BJ (cell line): ENCODE measurements around the gene MARCHF9. TPM values are rescaled to one million over a fixed set of nuclear protein-coding genes. Genes with fewer than 3 reads are reported as not detected.

ENCODE experiments used
- CTCF ChIA-PET: fragments of 350-600 bp; formaldehyde crosslinking; extraction: SDS; loops from one replicate; lab custom pipeline; 2021; ENCODE audit warnings: antibody characterized with exemption, inconsistent platforms; lab: Yijun Ruan, JAX
- POLR2A ChIA-PET: fragments of 300-600 bp; sonication (Branson Sonifier 250); formaldehyde crosslinking; extraction: SDS; loops from one replicate; lab custom pipeline; 2021; ENCODE audit warnings: antibody characterized with exemption; lab: Charles Lee
- DNase-seq: peaks from one replicate; pipeline ENCODE4 v3.0.0-alpha.2; 2011; ENCODE audit warnings: low read depth
- H3K27me3 ChIP-seq: 2 replicates; pipeline ENCODE4 v1.6.0; 2011; ENCODE audit warnings: low read length; ENCODE audit not compliant: control insufficient read depth, insufficient read depth
- H3K36me3 ChIP-seq: 2 replicates; pipeline ENCODE4 v1.5.1; 2011; ENCODE audit warnings: low read length; ENCODE audit not compliant: control insufficient read depth, insufficient read depth
- H3K4me3 ChIP-seq: 2 replicates; pipeline ENCODE4 v1.5.1; 2011; ENCODE audit warnings: low read depth, mild to moderate bottlenecking, control low read depth, low read length
- polyA plus RNA-seq: library from polyadenylated mRNA; depleted of rRNA; stranded (reverse); fragments of >200 nt; gene quantifications from 2 replicates; pipeline ENCODE4 v1.2.3, GENCODE V29; 2011
- TF ChIP-seq, protein P1 (sequence below): IDR thresholded peaks from 2 replicates; pipeline ENCODE4 v1.5.1; 2011; ENCODE audit warnings: low read depth, mild to moderate bottlenecking, control low read depth, inconsistent platforms, low read length, moderate library complexity; ENCODE audit not compliant: insufficient read depth

Gene MARCHF9
- polyA plus RNA-seq, 1 experiment = 6.2 TPM

DNA sequence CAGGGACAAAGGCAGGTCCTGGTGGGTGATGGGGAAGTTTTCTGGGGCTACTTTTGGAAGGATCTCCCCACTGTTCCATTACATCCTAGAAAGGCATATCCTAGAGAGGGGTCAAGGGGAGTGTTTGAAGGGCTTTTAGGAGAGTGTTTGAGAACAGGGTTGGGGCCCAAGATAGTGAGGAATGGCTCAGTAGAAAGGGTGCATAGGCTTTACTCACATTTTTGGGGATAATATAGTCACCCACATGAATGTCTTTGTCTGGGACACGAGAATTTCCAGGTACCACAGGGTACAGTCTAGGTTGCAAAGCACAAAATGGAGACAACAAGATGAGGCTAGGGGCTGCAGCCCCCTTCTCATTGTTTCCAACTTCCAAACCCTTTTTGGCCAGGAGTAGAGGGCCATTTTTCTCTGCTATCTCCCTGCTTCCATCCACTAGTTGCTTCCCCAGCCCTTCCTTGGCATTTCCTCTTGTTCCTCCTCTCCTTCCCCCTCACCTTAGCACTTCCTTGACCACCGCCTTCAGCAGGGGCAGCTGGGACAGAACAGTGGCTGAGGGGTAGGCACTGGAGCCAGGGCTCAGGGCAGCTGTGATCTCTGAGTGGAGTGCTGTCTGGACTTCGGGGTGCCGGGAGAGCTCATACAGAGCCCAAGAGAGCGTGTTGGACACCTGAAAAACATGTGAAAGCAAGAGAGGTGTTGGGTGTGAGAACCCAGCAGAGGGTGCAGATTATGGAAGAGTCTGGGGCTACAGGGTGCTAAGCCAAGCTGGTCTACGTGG, 9.2 kb downstream of the MARCHF9 start:
- CTCF ChIA-PET = interaction anchor here (0.7 to 0.9 kb wide), 2 partner anchors 19 to 27 kb away, joined by 3 read pairs; partner anchors contain the start of gene TSFM
- Histone ChIP-seq H3K27me3 (peaks cover 8% of the 10 kb centered on the region; the same call in 1 of the 2 replicates), H3K36me3 (no peaks in the 10 kb centered on the region; the same call in 1 of the 2 replicates), H3K4me3 (no peak overlapping the region)
- POLR2A ChIA-PET = no interaction called here
- DNase-seq = no peak
- TF ChIP-seq, protein P1, sequence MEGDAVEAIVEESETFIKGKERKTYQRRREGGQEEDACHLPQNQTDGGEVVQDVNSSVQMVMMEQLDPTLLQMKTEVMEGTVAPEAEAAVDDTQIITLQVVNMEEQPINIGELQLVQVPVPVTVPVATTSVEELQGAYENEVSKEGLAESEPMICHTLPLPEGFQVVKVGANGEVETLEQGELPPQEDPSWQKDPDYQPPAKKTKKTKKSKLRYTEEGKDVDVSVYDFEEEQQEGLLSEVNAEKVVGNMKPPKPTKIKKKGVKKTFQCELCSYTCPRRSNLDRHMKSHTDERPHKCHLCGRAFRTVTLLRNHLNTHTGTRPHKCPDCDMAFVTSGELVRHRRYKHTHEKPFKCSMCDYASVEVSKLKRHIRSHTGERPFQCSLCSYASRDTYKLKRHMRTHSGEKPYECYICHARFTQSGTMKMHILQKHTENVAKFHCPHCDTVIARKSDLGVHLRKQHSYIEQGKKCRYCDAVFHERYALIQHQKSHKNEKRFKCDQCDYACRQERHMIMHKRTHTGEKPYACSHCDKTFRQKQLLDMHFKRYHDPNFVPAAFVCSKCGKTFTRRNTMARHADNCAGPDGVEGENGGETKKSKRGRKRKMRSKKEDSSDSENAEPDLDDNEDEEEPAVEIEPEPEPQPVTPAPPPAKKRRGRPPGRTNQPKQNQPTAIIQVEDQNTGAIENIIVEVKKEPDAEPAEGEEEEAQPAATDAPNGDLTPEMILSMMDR = no peak

DNA sequence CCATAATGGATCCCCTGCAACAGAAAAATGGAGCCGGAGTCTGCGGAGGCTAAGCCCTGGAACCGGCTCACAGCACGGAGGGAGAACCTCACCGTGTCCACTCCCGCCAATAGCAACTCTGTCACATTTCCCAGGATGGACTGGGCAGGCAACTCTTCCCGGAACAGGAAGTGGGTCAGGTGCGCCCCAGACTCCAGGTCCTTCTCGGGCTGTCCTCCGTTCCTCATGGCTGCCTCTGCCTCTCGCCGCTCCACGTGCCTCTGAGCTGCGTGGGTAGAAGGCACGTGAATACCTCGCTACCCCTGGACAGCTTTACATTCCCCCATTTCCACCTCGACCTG, 9.7 kb downstream of the MARCHF9 start:
- TF ChIP-seq, protein P1 = no peak
- POLR2A ChIA-PET = no interaction called here
- DNase-seq = no peak
- peaks cover 8% of the 10 kb centered on the region; the same call in 1 of the 2 replicates for H3K27me3 ChIP-seq
- H3K4me3 ChIP-seq = peak overlapping the region; percentile 33
- CTCF ChIA-PET = interaction anchor here (0.7 to 0.9 kb wide), 2 partner anchors 18 to 27 kb away, joined by 3 read pairs; partner anchors contain the start of gene TSFM
- H3K36me3 ChIP-seq = peaks cover 2% of the 10 kb centered on the region; the same call in 1 of the 2 replicates

DNA sequence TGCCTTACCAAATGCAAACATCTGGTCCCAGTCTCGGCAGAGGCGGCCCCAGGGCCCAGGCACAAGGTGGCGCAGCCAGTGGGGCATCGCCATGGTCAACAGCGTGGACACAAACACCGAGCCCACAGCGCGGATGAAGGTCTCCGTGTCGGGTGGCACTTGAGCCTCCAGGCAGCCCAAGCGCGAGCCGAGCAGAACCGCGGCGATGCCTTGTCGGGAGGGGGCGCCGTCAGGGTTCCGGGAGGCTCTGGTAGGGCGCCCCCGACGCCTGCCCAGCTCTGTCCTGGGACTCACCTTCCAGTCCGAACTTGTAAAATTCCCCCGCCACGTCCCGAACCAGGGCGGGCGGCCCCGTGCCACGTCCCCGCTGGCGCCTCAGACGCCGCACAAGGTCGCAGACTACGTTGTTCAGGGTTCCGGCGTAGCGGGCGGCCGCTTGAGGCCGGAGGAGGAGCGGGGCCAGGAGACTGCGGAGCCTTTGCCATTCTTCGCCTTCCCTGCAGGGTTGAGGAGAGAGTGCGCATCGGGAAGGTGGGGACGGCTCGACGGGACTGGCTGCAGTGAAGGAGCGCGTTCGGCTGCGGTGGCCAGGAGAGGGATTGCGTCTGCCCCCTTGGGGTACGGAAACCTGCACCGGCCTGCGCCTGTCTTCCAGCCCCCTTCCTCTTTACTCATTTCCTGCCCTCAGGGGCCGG, 10.2 kb downstream of the MARCHF9 start:
- Histone ChIP-seq H3K27me3 (peaks cover 8% of the 10 kb centered on the region; the same call in 1 of the 2 replicates), H3K36me3 (peaks cover 2% of the 10 kb centered on the region; the same call in 1 of the 2 replicates), H3K4me3 (peak overlapping the region; percentile 33)
- TF ChIP-seq, protein P1 = peak; percentile 50
- no peak for DNase-seq
- ChIA-PET POLR2A (no interaction called here), CTCF (interaction anchor here (0.7 to 0.9 kb wide), 2 partner anchors 18 to 28 kb away, joined by 3 read pairs; partner anchors contain the start of gene TSFM)

DNA sequence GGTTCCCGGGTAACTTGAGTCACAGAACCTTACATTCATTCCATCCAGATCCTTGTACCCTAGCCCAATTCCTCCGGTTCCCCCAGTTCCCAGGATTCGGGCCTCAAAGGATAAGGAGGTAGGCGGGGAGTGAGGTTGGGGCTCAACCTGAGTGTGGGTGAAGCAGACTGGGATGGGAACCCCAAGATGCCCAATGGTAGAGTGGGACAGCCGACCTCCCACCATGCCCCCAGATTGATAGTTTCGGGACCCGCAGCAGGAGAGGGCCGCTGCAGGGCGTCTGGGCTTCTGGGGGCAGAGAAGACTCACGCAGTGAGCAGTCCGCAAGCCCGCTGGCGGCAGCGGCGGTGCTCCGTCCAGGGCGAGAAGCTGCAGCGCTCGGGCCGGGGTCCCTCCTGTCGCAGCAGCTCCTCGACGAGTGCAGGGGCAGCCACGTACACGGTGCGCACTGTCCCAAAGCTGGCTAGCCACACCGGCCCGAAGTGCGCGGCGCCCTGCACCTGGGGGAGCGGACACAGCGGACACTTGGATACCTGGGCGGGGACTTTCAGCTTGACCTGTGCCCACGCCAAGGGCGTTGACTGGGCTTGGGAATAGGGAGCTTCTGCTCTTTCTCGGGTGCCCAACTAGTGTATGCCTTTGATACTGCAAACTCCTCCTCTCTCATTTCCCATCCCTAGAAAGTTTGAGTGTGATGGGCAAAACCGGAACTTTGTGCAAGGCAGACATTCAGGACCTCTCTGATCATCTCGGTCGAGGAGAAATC, 11.0 kb downstream of the MARCHF9 start:
- no peak for DNase-seq
- CTCF ChIA-PET = interaction anchor here (1.5 to 2.0 kb wide), 3 partner anchors 9 to 71 kb away, joined by 3 to 12 read pairs (median 3); no protein-coding TSS in a partner anchor
- Histone ChIP-seq H3K36me3 (peaks cover 2% of the 10 kb centered on the region; the same call in 1 of the 2 replicates), H3K4me3 (peak overlapping the region; percentile 11; the same call in 1 of the 2 replicates), H3K27me3 (peaks cover 8% of the 10 kb centered on the region; the same call in 1 of the 2 replicates)
- POLR2A ChIA-PET = interaction anchor here (0.5 kb wide), 1 partner anchor 81 kb away, joined by 6 read pairs; the partner anchor contains the start of gene CTDSP2
- TF ChIP-seq, protein P1 = no peak
